Measurements from ENCODE around the gene DNAH17. TPM values are rescaled to one million over a fixed set of nuclear protein-coding genes. Genes with fewer than 3 reads are reported as not detected.

DNAH17 gene
- total RNA-seq, 3 donors from 2014 or later (not counting 1 experiment from before 2014, with no cell fraction given) = 0.16 to 0.25 (median 0.24) TPM

DNA sequence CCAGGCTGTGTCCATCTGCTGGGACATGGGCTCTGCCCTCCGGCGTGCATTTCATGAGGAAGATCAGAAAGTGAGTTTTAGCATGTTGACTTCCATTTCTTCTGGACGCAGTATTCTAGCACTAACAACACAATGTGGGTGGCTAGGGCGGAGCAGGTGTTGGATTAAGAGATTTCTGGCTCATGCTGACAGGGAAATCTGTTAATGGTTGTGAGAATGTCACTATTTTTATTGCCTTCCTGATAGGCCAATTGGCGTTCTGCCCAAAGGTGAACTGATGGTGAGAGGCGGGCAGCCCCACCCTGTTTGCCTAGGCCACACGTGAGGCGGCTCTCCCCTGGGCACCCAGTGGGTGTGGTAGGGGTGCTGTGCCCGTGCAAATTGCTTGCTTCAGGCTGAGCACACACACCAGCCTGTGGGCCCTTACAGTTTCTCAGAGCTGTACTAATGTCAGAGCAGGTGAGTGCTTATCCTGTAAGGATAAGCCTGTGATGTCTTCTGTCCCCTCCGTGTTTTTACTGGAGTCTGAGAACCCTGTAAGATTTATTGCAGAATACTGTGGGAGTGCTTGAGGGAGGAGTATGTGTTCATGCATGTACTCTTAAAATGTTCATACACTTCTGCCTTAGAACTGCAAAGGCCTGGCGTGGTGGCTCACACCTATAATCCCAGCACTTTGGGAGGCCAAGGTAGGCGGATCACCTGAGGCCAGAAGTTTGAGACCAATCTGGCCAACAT, 167.8 kb downstream of the DNAH17 start:
- Histone ChIP-seq H3K36me3 (ENCODE audit: control insufficient read depth, insufficient read depth, low read length) (peaks cover 36% of the 10 kb centered on the region), H3K27me3 (ENCODE audit: control insufficient read depth, insufficient read depth, low read length) (no peaks in the 10 kb centered on the region), H3K4me1 (ENCODE audit: control insufficient read depth, insufficient read depth, low read length) (peaks cover 38% of the 10 kb centered on the region), H3K4me3 (ENCODE audit: low read length) (no peak overlapping the region), H3K27ac (ENCODE audit: low read length) (no peak overlapping the region), H3K9me3 (ENCODE audit: control insufficient read depth, insufficient read depth, low read length) (no peaks in the 10 kb centered on the region)
- H3K4me1 Mint-ChIP-seq = peaks cover 47 to 65% of the 10 kb centered on the region in 2 donors
- ATAC-seq (no peak), DNase-seq (no peak)
- TF ChIP-seq, protein P1, sequence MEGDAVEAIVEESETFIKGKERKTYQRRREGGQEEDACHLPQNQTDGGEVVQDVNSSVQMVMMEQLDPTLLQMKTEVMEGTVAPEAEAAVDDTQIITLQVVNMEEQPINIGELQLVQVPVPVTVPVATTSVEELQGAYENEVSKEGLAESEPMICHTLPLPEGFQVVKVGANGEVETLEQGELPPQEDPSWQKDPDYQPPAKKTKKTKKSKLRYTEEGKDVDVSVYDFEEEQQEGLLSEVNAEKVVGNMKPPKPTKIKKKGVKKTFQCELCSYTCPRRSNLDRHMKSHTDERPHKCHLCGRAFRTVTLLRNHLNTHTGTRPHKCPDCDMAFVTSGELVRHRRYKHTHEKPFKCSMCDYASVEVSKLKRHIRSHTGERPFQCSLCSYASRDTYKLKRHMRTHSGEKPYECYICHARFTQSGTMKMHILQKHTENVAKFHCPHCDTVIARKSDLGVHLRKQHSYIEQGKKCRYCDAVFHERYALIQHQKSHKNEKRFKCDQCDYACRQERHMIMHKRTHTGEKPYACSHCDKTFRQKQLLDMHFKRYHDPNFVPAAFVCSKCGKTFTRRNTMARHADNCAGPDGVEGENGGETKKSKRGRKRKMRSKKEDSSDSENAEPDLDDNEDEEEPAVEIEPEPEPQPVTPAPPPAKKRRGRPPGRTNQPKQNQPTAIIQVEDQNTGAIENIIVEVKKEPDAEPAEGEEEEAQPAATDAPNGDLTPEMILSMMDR (IDR thresholded peaks at IDR 0.05) = no peak
- H3K4me3 Mint-ChIP-seq = no peak overlapping the region
- H3K27me3 Mint-ChIP-seq (ENCODE audit: low read depth in 2 of 2) = no peaks in the 10 kb centered on the region
- 82% methylated on average over 12 of the region's 12 CpGs for WGBS (ENCODE audit: insufficient coverage)
- no peaks in the 10 kb centered on the region for H3K9me3 Mint-ChIP-seq
- intact Hi-C loops (cut with micrococcal nuclease) = no loop called here
- peak overlapping the region; percentile 48 to 72 for H3K27ac Mint-ChIP-seq
- no peaks in the 10 kb centered on the region for H3K36me3 Mint-ChIP-seq

DNA sequence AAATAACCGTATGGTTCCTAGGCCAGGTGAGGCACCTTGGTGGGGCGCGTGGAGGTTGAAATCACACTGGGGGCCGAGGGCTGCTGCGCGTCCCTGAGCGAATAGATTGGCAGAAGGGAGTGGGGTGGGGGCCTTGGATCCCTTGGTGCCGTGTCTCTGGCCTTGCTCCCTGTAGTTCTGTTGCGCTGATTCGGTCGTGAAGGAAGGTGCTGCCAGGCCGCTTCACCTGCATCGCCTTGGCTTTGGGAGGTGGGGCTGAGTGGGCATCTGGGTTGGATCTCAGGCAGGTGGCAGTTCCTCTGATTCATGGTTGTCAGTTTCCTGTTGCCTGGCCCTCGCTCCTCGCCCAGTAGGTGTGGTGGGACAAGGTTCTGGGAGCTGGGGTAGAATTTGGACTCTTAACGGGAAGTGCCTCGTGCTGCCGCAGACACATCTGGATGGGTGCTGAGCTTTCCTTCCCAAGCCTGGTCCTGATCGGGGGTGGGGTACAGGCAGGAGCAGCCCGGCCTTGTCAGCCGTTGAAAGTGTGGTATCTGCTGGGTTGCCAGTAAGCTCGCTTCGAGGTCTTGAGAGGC, 168.6 kb downstream of the DNAH17 start:
- Histone ChIP-seq H3K27me3 (ENCODE audit: control insufficient read depth, insufficient read depth, low read length) (no peaks in the 10 kb centered on the region), H3K4me3 (ENCODE audit: low read length) (no peak overlapping the region), H3K9me3 (ENCODE audit: control insufficient read depth, insufficient read depth, low read length) (no peaks in the 10 kb centered on the region), H3K4me1 (ENCODE audit: control insufficient read depth, insufficient read depth, low read length) (peaks cover 30% of the 10 kb centered on the region), H3K27ac (ENCODE audit: low read length) (no peak overlapping the region), H3K36me3 (ENCODE audit: control insufficient read depth, insufficient read depth, low read length) (peaks cover 39% of the 10 kb centered on the region)
- H3K36me3 Mint-ChIP-seq = no peaks in the 10 kb centered on the region
- intact Hi-C loops (cut with micrococcal nuclease) = no loop called here
- ATAC-seq (no peak), DNase-seq (no peak)
- H3K27me3 Mint-ChIP-seq (ENCODE audit: low read depth in 2 of 2) = no peaks in the 10 kb centered on the region
- 95% methylated on average over 23 of the region's 23 CpGs for WGBS (ENCODE audit: insufficient coverage)
- H3K9me3 Mint-ChIP-seq = no peaks in the 10 kb centered on the region
- no peak overlapping the region for H3K4me3 Mint-ChIP-seq
- peaks cover 39 to 57% of the 10 kb centered on the region in 2 donors for H3K4me1 Mint-ChIP-seq
- TF ChIP-seq, protein P1 (IDR thresholded peaks at IDR 0.05) = no peak
- H3K27ac Mint-ChIP-seq = peak overlapping the region; percentile 48 to 72

GRCh38 chr17:78407387-78408000, 169.7 kb downstream of the DNAH17 start:
- Mint-ChIP-seq H3K9me3 (no peaks in the 10 kb centered on the region), H3K27ac (peak overlapping the region; percentile 48 to 72), H3K4me1 (peaks cover 28 to 46% of the 10 kb centered on the region in 2 donors), H3K27me3 (ENCODE audit: low read depth in 2 of 2) (no peaks in the 10 kb centered on the region), H3K36me3 (no peaks in the 10 kb centered on the region), H3K4me3 (no peak overlapping the region)
- TF ChIP-seq, protein P1 (IDR thresholded peaks at IDR 0.05) = no peak
- intact Hi-C loops (cut with micrococcal nuclease) = no loop called here
- peaks cover 50% of the 10 kb centered on the region for H3K36me3 ChIP-seq (ENCODE audit: control insufficient read depth, insufficient read depth, low read length)
- peaks cover 19% of the 10 kb centered on the region for H3K4me1 ChIP-seq (ENCODE audit: control insufficient read depth, insufficient read depth, low read length)
- 90% methylated on average over 7 of the region's 7 CpGs for WGBS (ENCODE audit: insufficient coverage)
- no peak overlapping the region for H3K4me3 ChIP-seq (ENCODE audit: low read length)
- no peaks in the 10 kb centered on the region for H3K27me3 ChIP-seq (ENCODE audit: control insufficient read depth, insufficient read depth, low read length)
- DNase-seq (no peak), ATAC-seq (no peak)
- H3K9me3 ChIP-seq (ENCODE audit: control insufficient read depth, insufficient read depth, low read length) = no peaks in the 10 kb centered on the region
- H3K27ac ChIP-seq (ENCODE audit: low read length) = no peak overlapping the region
